OCI-M2 (cell line): ENCODE results near the gene SMR3B.

Source experiments
- DNase-seq: peaks from one replicate; lab custom pipeline; 2025; ENCODE audit not compliant: unreplicated experiment; lab: John Stamatoyannopoulos, UW

Gene SMR3B

DNA sequence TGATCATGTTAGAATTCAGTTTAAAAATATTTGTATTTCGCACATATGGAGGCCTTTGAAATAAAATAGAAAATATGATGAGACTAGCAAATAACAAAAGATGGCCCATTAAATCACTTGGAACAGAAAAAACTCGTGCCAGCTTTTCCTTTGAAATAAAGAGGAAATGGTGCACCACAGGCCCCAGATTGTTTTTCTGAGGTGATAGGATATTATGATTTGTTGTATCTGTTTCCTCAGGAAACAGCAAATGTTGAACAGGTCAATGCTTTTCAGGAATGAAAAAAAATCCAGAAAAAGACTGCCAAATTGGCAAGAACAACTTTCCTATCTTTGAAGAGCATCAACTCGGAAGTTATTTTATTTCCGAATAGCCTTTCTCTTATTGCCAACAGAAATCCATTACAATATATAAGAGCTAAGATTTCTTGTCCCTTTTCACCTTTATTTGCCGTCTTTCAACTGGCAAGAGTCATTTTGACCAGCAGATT, at the start of gene SMR3B:
Gene SMR3B, plus strand, starts transcription at position 441 of the 491 bp plus-strand sequence. CDS start 1,380 bp downstream, outside the sequence.
- DNase-seq = no peak

DNA sequence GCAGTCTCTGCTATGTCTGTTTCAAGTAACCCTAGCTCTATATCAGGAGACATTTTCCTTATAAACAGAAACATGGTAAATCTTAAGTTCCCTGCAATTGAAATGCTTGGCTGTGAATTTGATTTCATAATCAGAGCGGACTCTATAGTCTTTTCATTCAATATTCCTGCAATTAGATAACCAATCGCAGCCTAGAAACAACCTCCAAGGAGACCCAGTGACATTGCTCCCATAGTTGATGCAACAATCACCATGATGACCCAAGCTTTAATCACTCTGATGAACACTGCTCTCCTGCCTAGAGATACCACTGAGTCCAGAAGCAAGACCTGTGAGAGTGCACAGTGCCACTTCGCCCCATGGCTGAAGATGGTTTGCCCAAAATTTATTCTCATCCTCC, 48.2 kb upstream of the SMR3B start, which contains the start of gene CABS1:
Gene CABS1, plus strand, starts transcription at position 301 of the 400 bp plus-strand sequence. Its CDS starts 59 bp downstream, at position 360.
- DNase-seq = no peak

GRCh38 chr4:70336043-70336442, 46.9 kb upstream of the SMR3B start:
- no peak for DNase-seq

- DNase-seq = no peak
Observed at GRCh38 chr4:70337886-70338420, 45.0 kb upstream of the SMR3B start.

DNA sequence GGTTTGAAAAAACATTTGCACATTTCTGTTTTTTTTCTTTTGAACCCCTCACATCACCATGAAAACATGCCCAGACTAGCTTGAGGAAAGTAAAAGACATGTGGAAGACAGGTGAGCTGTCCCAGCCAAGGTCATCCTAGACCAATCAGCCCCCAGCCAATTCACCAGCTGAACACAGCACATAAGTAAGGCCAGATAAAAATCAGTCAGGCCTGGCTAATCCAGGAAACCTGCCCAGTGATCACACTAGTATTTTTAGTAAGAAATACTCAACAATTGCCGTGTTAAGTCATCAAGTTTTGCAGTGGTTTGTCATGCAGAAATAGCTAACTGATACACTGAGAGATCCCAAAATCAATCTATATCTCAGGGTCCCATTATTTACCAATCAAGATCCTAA, 26.7 kb upstream of the SMR3B start:
- no peak for DNase-seq

- DNase-seq = no peak
Observed at GRCh38 chr4:70359115-70359661, 23.7 kb upstream of the SMR3B start.

GRCh38 chr4:70360460-70360859, 22.5 kb upstream of the SMR3B start, which contains the start of gene SMR3A:
Gene SMR3A (plus strand): TSS chr4:70360760. CDS start chr4:70362116, 1,356 bp downstream.
- no peak for DNase-seq

DNA sequence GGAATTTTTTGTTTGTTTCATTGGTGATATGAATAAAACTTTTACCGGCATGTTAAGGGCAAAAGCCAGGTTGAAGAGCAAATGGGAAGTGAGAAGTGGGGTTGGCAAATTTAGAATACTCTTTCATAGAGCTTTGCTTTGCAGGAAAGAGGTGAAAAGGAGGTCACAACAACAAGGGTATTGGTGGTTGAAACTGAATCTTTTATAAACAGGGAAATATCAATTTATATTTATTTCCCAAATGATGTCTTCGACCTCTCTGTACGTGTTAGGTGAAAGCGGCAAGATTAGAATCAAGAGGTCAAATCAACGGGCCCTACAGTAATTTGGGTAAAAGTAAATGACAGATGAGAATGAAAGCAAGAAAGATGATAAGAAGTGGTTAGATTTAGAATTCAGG, 18.9 kb upstream of the SMR3B start:
- DNase-seq = no peak

DNA sequence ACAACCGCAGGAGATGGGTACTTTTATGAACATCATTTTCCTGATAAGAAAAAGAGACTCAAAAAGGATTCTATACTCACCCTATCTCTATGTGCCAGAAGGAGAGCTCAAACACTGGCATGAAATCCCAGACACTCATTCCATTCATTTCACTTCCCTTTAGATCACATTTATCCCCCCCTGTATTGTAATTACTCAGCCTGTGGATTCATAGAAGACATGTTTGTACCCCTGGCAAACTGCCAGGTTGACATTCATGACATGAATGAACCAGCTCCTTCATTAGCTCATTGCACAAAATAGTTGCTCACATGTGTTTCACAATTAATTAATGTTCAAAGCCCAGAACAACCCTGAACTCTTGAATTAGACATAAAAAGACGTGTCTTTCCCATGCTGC, 17.5 kb upstream of the SMR3B start:
- no peak for DNase-seq

DNA sequence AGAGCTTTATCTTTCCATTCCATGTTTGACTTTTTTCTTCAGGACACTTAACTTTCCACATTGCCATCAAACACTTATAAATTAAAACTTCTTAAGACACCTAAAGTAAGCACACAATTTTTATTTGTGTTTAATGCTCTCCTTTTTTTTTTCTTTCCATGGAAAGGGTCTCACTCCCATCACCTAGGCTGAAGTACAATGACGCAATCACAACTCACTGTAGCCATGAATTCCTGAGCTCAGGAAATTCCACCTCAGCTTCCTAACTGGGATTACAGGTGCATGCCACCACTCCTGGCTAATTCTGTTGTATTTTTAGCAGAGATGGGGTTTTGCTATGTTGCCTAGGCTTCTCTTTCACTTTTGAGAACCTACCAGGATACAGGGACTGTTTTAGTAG, 15.1 kb upstream of the SMR3B start:
- DNase-seq = no peak

GRCh38 chr4:70371987-70372386, 10.9 kb upstream of the SMR3B start:
- DNase-seq = no peak

DNA sequence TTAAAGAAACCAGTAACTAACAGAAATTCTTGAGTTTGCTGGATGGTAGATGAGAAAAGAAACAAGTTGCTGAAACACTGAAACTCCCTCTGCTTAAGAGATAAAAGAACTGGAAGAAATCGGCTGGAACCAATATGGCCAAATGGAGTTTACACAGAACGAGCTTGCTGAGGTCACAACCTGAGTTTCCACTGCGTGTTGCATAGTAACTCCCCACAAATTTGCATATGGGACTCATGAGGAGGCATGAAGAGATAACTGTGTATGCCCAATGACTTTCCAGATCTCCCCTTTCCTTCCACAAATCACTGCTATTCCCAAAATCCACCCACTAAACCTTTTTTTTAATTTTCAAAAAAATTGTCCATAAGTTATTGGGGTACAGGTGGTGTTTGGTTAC, 10.2 kb upstream of the SMR3B start:
- DNase-seq = no peak

- DNase-seq = no peak
Observed at GRCh38 chr4:70380578-70380977, 2.4 kb upstream of the SMR3B start.

GRCh38 chr4:70392057-70392776, 9.3 kb downstream of the SMR3B start:
- DNase-seq = no peak

- DNase-seq = no peak
Observed at GRCh38 chr4:70397580-70397979, 14.6 kb downstream of the SMR3B start, which contains the start of gene OPRPN. Gene OPRPN (plus strand): TSS chr4:70397940. CDS start chr4:70399286, 1,346 bp downstream.

DNA sequence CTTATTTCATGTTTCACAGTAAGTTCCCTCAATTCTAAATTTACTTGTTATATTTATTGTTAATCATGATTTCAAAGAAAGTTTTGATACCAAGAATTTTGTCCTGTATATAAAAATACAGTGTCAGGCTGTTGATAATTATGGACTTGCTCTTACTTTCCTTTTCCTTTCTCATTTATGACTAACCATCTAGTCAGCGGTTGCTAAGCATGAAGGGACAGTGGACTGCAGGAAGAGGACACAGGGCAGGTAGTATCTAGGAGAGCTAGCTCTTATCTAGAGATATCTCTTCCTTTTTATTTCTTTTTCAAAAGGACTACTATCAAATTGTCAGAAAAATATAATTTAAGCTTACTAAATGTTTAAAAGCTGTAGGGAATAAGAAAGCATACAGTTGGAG, 16.4 kb downstream of the SMR3B start:
- no peak for DNase-seq

DNA sequence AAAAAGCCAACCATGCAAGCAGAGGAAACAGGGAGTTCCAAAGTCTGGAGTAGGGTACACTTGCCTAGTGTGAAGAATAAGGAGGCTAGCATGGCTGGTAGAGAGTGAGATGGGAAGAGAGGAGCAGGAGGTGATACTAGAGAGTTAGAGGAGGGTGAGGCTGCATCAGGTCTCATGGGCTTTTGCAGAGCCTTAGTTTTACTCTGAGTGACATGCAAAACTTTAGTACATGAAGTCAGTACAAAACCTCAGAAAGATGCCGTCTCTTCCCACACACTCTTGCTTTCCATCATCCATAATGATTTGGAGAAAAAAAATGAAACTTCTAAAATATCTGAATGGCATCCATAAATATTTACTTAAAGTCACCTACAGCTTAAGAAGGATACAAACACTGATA, 19.8 kb downstream of the SMR3B start:
- no peak for DNase-seq

DNA sequence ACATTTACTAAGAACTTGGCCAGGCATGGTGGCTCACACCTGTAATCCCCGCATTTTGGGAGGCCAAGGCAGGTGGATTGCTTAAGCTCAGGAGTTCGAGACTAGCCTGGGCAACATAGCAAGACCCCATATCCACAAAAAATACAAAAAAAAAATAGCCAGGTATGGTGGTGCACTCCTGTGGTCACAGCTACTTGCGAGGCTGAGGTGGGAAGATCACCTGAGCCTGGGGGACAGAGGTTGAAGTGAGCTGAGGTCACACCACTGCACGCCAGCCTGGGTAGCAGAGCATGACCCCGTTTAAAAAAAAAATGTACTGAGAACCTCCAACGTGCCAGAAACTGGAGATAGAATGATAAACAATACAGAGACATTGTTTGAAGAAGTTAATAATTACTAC, 22.8 kb downstream of the SMR3B start:
- no peak for DNase-seq

DNA sequence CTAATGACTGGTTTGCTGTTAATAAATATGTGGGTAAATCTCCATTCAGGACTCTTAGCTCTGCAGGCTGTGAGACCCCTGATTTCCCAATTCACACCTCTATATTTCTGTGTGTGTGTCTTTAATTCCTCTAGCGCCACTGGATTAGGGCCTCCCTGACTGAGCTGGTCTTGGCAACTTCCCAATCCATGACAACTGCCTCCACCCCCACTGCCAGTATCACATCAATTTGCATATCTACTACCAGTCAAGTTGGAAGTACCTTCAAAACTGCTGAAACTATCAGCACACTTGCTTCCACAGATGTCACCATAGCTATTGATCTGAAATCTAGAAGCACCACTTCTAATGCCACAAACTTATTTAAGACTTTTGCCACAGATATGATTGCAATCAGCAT, 42.4 kb downstream of the SMR3B start:
- DNase-seq = no peak

- no peak for DNase-seq
Observed at GRCh38 chr4:70426789-70427188, 43.9 kb downstream of the SMR3B start.

DNA sequence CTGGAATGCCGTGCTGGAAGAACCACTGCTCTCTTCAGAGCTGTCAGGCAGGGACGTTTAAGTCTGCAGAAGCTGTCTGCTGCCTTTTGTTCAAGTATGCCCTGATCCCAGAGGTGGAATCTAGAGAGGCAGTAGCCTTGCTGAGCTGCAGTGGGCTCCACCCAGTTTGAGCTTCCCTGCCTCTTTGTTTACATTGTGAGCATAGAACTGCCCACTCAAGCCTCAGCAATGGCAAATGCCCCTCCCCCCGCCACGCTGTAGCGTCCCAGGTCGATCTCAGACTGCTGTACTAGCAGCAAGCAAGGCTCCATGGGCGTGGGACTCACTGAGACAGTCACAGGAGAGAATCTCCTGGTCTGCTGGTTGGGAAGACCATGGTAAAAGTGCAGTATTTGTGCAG, 54.3 kb downstream of the SMR3B start:
- no peak for DNase-seq
